Stomach (tissue), 4 donors: ENCODE measurements around the gene FDX2.

Source experiments
- POLR2AphosphoS5 ChIP-seq, 3 donors: sonication (generic); formaldehyde crosslinking; IDR thresholded peaks; one replicate each; pipeline ENCODE4 v1.6.1; 2016; ENCODE audit warnings: antibody characterized with exemption in 3 of 3
- TF ChIP-seq, protein P1 (sequence below), 7 experiments: fragments of 450-650 bp in 4 of 7; fragments of 200-600 bp in 3 of 7; sonication (generic) in 3 of 7; IDR thresholded peaks; one replicate each; pipeline ENCODE4 v1.5.1; 2016 to 2019; ENCODE audit warnings: antibody characterized with exemption in 7 of 7, control low read depth in 2 of 7, mild to moderate bottlenecking in 1 of 7

DNA sequence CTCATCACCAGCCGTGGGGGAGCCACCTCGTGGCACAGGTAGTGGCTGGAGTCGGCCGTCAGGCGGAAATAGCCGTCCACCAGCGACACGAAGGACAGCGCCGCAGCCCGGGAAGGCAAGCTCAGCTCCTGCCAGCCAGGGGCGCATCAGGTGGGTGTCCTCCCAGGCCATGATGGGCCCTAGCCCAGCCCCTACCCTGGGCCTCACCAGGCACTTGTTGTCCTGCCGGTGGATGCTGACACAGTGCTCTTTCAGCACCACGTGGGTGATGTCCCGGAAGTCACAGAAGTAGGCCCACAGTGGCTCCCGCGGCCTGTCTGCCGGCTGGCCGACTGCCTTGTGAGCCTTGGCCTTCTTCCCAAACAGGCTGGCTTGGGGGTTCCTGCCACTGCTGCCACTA, 48.8 kb upstream of the FDX2 start:
- no peak for TF ChIP-seq POLR2AphosphoS5 (IDR thresholded peaks at IDR 0.05)
- TF ChIP-seq, protein P1, sequence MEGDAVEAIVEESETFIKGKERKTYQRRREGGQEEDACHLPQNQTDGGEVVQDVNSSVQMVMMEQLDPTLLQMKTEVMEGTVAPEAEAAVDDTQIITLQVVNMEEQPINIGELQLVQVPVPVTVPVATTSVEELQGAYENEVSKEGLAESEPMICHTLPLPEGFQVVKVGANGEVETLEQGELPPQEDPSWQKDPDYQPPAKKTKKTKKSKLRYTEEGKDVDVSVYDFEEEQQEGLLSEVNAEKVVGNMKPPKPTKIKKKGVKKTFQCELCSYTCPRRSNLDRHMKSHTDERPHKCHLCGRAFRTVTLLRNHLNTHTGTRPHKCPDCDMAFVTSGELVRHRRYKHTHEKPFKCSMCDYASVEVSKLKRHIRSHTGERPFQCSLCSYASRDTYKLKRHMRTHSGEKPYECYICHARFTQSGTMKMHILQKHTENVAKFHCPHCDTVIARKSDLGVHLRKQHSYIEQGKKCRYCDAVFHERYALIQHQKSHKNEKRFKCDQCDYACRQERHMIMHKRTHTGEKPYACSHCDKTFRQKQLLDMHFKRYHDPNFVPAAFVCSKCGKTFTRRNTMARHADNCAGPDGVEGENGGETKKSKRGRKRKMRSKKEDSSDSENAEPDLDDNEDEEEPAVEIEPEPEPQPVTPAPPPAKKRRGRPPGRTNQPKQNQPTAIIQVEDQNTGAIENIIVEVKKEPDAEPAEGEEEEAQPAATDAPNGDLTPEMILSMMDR (IDR thresholded peaks at IDR 0.05) = no peak
